ENCODE results near the gene ITGA2.

Gene ITGA2

GRCh38 chr5:52989025-52989780 lies at the start of gene ITGA2:
ITGA2 (plus strand) TSS chr5:52989352; CDS start chr5:52989469, 117 bp downstream.
- no peak for TF ChIP-seq CTCF (IDR thresholded peaks at IDR 0.05)

- TF ChIP-seq CTCF (IDR thresholded peaks at IDR 0.05), result peak; percentile 25; the same call in 1 of the 2 replicates
Observed at GRCh38 chr5:52943285-52943684, 45.9 kb upstream of the ITGA2 start.

GRCh38 chr5:52943808-52944207 lies 45.3 kb upstream of the ITGA2 start:
- no peak for TF ChIP-seq CTCF (IDR thresholded peaks at IDR 0.05)

- TF ChIP-seq CTCF (IDR thresholded peaks at IDR 0.05), result no peak
Observed at GRCh38 chr5:52945040-52945439, 44.1 kb upstream of the ITGA2 start.

- TF ChIP-seq CTCF (IDR thresholded peaks at IDR 0.05), result no peak
Observed at GRCh38 chr5:52947208-52947607, 41.9 kb upstream of the ITGA2 start.

- no peak for TF ChIP-seq CTCF (IDR thresholded peaks at IDR 0.05)
Observed at GRCh38 chr5:52947851-52948250, 41.3 kb upstream of the ITGA2 start.

GRCh38 chr5:52948418-52949076 lies 40.6 kb upstream of the ITGA2 start:
- peak; percentile 86 for TF ChIP-seq CTCF (IDR thresholded peaks at IDR 0.05)
